Nephron progenitor cell (in vitro differentiated cells): ENCODE data around the gene PCNA.
A peak's percentile ranks its signal among the peaks of the same experiment; 100 is the strongest.

ENCODE experiments used
- DNase-seq: peaks from one replicate; pipeline ENCODE4 v3.0.0; 2021
- H3K27ac Mint-ChIP-seq: 2 replicates; pipeline ENCODE4 v1.8.0; 2021; ENCODE audit warnings: mild to moderate bottlenecking, moderate library complexity, mixed read lengths
- H3K27me3 Mint-ChIP-seq: 2 replicates; pipeline ENCODE4 v1.8.0; 2021; ENCODE audit warnings: mild to moderate bottlenecking, low read depth, mixed read lengths; ENCODE audit not compliant: poor library complexity
- H3K36me3 Mint-ChIP-seq: 2 replicates; pipeline ENCODE4 v1.8.0; 2021; ENCODE audit warnings: low read depth, mixed read lengths
- H3K4me1 Mint-ChIP-seq: 2 replicates; pipeline ENCODE4 v1.8.0; 2021; ENCODE audit warnings: mixed read lengths
- H3K4me3 Mint-ChIP-seq: 2 replicates; pipeline ENCODE4 v1.8.0; 2021; ENCODE audit warnings: mild to moderate bottlenecking, moderate library complexity, mixed read lengths
- H3K9me3 Mint-ChIP-seq: 2 replicates; pipeline ENCODE4 v1.8.0; 2021; ENCODE audit warnings: mild to moderate bottlenecking, moderate library complexity, mixed read lengths
- TF ChIP-seq, protein P1 (sequence below): fragments of 200-600 bp; sonication (generic); IDR thresholded peaks from 2 replicates; pipeline ENCODE4 v1.5.0; 2021; ENCODE audit warnings: antibody characterized with exemption

The PCNA gene

DNA sequence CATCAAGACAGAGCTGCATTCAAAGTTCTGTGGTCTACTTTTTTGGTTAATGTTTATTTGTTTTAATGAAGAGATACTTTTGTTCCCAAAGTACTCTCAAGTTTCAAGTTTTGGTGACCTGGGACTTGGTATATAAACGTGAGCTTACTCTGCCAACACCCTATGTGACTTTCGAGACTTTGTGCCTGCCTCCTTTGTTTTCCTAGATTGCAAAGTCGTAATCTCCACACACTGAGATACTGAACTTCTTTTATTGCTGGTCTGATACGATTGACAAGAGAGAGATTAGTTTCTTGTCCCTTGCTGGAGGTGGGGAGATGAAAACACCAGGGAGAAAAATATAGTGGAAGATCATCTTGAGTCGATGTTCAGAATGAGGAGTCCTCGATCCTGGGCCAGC is 27.9 kb downstream of the PCNA start:
- Mint-ChIP-seq H3K27ac (peak overlapping the region; percentile 14), H3K4me3 (no peak overlapping the region), H3K9me3 (no peaks in the 10 kb centered on the region), H3K36me3 (peaks cover 26% of the 10 kb centered on the region), H3K4me1 (peaks cover 8% of the 10 kb centered on the region), H3K27me3 (no peaks in the 10 kb centered on the region)
- DNase-seq, result no peak
- TF ChIP-seq, protein P1, sequence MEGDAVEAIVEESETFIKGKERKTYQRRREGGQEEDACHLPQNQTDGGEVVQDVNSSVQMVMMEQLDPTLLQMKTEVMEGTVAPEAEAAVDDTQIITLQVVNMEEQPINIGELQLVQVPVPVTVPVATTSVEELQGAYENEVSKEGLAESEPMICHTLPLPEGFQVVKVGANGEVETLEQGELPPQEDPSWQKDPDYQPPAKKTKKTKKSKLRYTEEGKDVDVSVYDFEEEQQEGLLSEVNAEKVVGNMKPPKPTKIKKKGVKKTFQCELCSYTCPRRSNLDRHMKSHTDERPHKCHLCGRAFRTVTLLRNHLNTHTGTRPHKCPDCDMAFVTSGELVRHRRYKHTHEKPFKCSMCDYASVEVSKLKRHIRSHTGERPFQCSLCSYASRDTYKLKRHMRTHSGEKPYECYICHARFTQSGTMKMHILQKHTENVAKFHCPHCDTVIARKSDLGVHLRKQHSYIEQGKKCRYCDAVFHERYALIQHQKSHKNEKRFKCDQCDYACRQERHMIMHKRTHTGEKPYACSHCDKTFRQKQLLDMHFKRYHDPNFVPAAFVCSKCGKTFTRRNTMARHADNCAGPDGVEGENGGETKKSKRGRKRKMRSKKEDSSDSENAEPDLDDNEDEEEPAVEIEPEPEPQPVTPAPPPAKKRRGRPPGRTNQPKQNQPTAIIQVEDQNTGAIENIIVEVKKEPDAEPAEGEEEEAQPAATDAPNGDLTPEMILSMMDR, result no peak

DNA sequence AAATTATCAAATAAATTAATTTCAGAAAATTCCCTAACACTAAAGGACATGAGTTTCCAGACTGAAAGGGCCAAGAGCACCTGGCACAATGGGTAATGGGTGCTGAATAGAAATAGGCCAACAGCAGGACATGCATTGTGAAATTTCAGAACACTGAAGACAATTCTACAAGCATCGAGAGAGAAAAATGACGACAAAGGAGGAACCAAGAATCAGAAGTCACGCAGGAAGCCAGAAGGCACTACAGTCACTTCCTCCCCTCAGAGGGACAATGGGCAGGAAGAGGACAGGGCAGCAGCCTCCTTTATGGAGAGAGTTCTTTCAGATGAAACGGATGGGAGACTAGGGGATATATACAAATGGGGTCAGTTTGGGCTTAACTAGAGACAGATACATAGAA is 29.6 kb downstream of the PCNA start:
- Mint-ChIP-seq H3K27me3 (no peaks in the 10 kb centered on the region), H3K27ac (peak overlapping the region; percentile 41), H3K9me3 (no peaks in the 10 kb centered on the region), H3K4me1 (peaks cover 4% of the 10 kb centered on the region), H3K36me3 (peaks cover 23% of the 10 kb centered on the region), H3K4me3 (no peak overlapping the region)
- TF ChIP-seq, protein P1, result no peak
- no peak for DNase-seq

DNA sequence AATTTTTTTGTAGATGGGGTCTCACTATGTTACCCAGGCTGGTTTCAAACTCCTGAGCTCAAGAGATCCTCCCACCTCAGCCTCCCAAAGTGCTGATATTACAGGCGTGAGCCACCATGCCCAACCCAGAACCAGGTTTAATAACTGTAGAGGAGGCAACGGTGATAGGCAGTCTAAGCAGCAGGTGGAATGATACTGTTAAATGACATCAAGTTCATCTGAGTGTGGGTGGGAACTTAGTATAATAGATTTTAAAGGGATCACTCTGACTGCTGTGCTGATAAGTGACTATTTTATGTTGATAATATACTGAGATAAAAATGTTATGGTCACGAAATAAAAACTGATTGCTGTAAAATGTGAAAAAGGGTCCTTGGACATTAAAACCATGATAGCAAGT is 31.1 kb downstream of the PCNA start:
- DNase-seq, result no peak
- H3K36me3 Mint-ChIP-seq, result peaks cover 23% of the 10 kb centered on the region
- H3K27me3 Mint-ChIP-seq, result no peaks in the 10 kb centered on the region
- H3K27ac Mint-ChIP-seq, result no peak overlapping the region
- TF ChIP-seq, protein P1, result no peak
- H3K4me1 Mint-ChIP-seq, result no peaks in the 10 kb centered on the region
- no peak overlapping the region for H3K4me3 Mint-ChIP-seq
- no peaks in the 10 kb centered on the region for H3K9me3 Mint-ChIP-seq

DNA sequence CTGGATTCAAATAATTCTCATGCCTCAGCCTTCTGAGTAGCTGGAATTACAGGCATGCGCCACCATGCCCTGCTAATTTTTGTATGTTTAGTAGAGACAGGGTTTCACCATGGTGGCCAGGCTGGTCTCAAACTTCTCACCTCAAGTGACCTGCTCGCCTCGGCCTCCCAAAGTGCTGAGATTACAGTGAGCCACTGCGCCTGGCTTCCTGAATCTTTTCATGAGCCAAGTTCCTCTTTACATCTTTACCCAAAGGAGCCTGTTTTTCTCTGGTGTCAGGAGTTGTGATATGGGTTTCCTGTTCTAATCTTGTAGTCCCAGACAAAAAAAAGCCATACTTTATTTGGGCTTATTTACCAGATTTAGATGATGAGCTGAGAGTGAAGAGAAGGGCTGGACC is 34.4 kb downstream of the PCNA start:
- H3K36me3 Mint-ChIP-seq, result peaks cover 6% of the 10 kb centered on the region
- DNase-seq, result no peak
- H3K4me3 Mint-ChIP-seq, result no peak overlapping the region
- H3K9me3 Mint-ChIP-seq, result no peaks in the 10 kb centered on the region
- H3K27me3 Mint-ChIP-seq, result no peaks in the 10 kb centered on the region
- H3K27ac Mint-ChIP-seq, result peak overlapping the region; percentile 52
- H3K4me1 Mint-ChIP-seq, result no peaks in the 10 kb centered on the region
- TF ChIP-seq, protein P1, result no peak

DNA sequence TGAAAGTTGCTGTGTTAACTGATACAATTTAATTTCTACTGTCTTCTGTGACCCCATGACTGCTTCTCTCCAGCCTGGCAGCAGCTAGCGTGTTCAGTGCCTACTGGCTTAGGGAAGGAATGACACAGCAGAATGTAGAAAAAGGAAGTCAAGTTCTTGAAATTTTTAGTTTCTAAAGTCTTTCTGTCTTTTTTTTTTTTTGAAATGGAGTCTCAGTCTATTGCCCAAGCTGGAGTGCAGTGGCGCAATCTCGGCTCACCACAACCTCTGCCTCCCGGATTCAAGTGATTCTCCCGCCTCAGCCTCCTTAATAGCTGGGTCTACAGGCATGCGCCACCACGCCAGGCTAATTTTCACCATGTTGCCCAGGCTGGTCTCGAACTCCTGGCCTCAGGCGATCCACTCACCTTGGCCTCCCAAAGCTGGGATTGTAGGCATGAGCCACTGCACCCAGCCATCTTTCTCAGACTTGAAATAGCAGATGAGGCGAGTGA is 39.3 kb downstream of the PCNA start:
- Mint-ChIP-seq H3K4me1 (no peaks in the 10 kb centered on the region), H3K9me3 (no peaks in the 10 kb centered on the region), H3K4me3 (no peak overlapping the region), H3K27ac (no peak overlapping the region), H3K36me3 (no peaks in the 10 kb centered on the region), H3K27me3 (no peaks in the 10 kb centered on the region)
- no peak for DNase-seq
- TF ChIP-seq, protein P1, result no peak

DNA sequence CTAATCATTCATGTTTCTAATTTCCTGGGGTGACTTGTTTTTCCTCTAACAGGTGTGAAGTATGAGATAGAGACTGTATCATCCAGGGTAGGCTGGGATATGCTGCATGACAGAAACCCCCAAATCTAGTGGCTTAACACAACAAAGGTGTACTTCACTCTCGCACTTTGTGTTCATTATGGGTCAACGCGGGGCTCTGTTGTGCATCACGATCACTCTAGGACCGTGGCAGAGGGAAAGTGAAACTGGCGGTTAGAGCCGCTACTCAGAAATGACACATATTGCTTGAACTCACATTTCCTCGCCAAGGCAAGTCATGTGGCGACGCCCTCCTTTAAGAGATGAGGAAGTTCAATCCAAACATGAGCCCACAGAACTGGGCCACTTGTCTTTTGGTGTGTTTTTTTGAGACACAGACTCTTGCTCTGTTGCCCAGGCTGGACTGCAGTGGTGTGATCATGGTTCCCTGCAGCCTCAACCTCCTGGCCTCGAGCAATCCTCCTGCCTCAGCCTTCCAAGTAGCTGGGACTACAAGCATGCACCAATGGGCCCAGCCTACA is 41.3 kb downstream of the PCNA start:
- Mint-ChIP-seq H3K27me3 (no peaks in the 10 kb centered on the region), H3K36me3 (no peaks in the 10 kb centered on the region), H3K27ac (peak overlapping the region; percentile 18), H3K4me3 (no peak overlapping the region), H3K9me3 (no peaks in the 10 kb centered on the region), H3K4me1 (peaks cover 10% of the 10 kb centered on the region)
- no peak for DNase-seq
- TF ChIP-seq, protein P1, result no peak
